ENCODE results near the gene SFRP4.

The SFRP4 gene

GRCh38 chr7:37924491-37925041 lies 7.9 kb upstream of the SFRP4 start:
- DNase-seq, result no peak

GRCh38 chr7:37923996-37924395 lies 7.4 kb upstream of the SFRP4 start:
- DNase-seq, result no peak

GRCh38 chr7:37921876-37922275 lies 5.3 kb upstream of the SFRP4 start:
- DNase-seq, result no peak

- DNase-seq, result peak; percentile 65
Measured at GRCh38 chr7:37920849-37921805, 4.5 kb upstream of the SFRP4 start.

GRCh38 chr7:37920305-37920848 lies 3.8 kb upstream of the SFRP4 start, which contains the start of gene EPDR1:
Gene EPDR1, plus strand, starts transcription at chr7:37920640. Its CDS starts 300 bp downstream, at chr7:37920940.
- DNase-seq, result peak; percentile 65

- DNase-seq, result no peak
Measured at GRCh38 chr7:37918526-37918925, 1.9 kb upstream of the SFRP4 start.

- DNase-seq, result no peak
Measured at GRCh38 chr7:37916017-37916672, 472 bp downstream of the SFRP4 start.

- no peak for DNase-seq
Measured at GRCh38 chr7:37915438-37915837, 1.2 kb downstream of the SFRP4 start.

GRCh38 chr7:37912756-37913155 lies 3.9 kb downstream of the SFRP4 start:
- DNase-seq, result no peak

GRCh38 chr7:37908221-37908788 lies 8.3 kb downstream of the SFRP4 start:
- DNase-seq, result no peak

- no peak for DNase-seq
Measured at GRCh38 chr7:37901890-37902524, 14.6 kb downstream of the SFRP4 start.

GRCh38 chr7:37901236-37901827 lies 15.3 kb downstream of the SFRP4 start:
- no peak for DNase-seq

- no peak for DNase-seq
Measured at GRCh38 chr7:37899712-37900247, 16.8 kb downstream of the SFRP4 start.

GRCh38 chr7:37894671-37895070 lies 21.9 kb downstream of the SFRP4 start:
- DNase-seq, result no peak

- DNase-seq, result no peak
Measured at GRCh38 chr7:37893359-37893758, 23.3 kb downstream of the SFRP4 start.

GRCh38 chr7:37882086-37882485 lies 34.5 kb downstream of the SFRP4 start:
- DNase-seq, result no peak
